ENCODE data around the gene FXYD6.
"Not testable (repeated sequence)": the region's sequence is repeated elsewhere in the genome, so short reads cannot be mapped to it uniquely, and the experiment has no call there.

Gene FXYD6

DNA sequence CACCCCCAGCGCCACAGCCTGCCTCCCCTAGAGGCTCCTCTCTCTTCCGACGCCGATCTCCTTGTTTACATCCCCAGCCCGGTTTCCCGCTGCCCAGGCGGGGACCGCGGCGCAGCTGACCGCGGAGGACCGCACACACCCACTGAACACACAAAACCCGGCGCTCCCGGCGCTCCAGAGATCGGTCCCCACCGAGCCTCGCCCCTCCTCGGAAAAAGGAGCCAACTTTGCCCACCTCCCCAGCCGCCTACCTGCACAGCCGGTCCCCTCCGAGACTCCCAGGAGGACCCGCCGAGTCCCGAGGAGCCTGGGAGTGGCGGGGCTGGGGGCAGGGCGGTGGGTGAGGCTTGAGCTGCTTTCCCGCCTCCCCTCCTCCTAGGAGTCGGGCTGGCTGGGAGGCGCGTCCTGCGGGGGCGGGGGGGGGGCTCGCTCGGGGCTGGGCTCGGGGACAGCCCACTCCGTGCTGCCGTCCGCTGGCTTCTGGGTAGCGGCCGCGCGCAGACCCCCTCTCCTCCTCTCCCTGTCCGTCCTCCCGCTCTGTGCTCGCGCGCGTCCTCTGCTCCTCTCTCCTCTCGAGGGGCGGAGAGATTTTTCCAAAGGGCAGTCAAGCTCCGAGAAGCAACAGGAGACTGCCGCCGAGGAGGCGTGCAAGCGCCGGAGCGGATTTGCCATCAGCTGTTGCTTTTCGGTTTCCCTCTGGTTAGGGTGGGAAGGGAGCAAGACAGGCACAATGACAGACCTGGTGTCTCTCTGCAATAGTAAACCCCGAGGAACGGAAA, at the start of gene FXYD6:
Gene FXYD6 (minus strand): TSS at position 318 of the 779 bp plus-strand sequence. CDS start 33,882 bp downstream, outside the sequence.
- Histone ChIP-seq H3K27me3 (ENCODE audit: control insufficient read depth, insufficient read depth, low read length) (no peaks in the 10 kb centered on the region), H2AFZ (peak within 1 kb of the TSS; percentile 50), H3K4me2 (ENCODE audit: low read length) (peak within 1 kb of the TSS; percentile 51), H3K4me3 (ENCODE audit: low read depth, low read length) (peak within 1 kb of the TSS; percentile 37), H3K27ac (peak within 1 kb of the TSS; percentile 24), H3K4me1 (no peaks in the 10 kb centered on the region), H3K9me3 (ENCODE audit: control insufficient read depth, low read length) (no peaks in the 10 kb centered on the region), H3K36me3 (ENCODE audit: control insufficient read depth, insufficient read depth, low read length) (no peaks in the 10 kb centered on the region), H3K9ac (no peak within 1 kb of the TSS), H3K79me2 (no peaks in the 10 kb centered on the region)
- no peak for TF ChIP-seq CTCF (IDR thresholded peaks at IDR 0.05)

GRCh38 chr11:117926166-117926565, 49.7 kb upstream of the FXYD6 start:
- not testable (repeated sequence) for H2AFZ ChIP-seq; H3K36me3 ChIP-seq (ENCODE audit: control insufficient read depth, insufficient read depth, low read length); H3K4me1 ChIP-seq; H3K27ac ChIP-seq; H3K79me2 ChIP-seq; H3K4me2 ChIP-seq (ENCODE audit: low read length); H3K9me3 ChIP-seq (ENCODE audit: control insufficient read depth, low read length); H3K4me3 ChIP-seq (ENCODE audit: low read depth, low read length); H3K9ac ChIP-seq; H3K27me3 ChIP-seq (ENCODE audit: control insufficient read depth, insufficient read depth, low read length)

DNA sequence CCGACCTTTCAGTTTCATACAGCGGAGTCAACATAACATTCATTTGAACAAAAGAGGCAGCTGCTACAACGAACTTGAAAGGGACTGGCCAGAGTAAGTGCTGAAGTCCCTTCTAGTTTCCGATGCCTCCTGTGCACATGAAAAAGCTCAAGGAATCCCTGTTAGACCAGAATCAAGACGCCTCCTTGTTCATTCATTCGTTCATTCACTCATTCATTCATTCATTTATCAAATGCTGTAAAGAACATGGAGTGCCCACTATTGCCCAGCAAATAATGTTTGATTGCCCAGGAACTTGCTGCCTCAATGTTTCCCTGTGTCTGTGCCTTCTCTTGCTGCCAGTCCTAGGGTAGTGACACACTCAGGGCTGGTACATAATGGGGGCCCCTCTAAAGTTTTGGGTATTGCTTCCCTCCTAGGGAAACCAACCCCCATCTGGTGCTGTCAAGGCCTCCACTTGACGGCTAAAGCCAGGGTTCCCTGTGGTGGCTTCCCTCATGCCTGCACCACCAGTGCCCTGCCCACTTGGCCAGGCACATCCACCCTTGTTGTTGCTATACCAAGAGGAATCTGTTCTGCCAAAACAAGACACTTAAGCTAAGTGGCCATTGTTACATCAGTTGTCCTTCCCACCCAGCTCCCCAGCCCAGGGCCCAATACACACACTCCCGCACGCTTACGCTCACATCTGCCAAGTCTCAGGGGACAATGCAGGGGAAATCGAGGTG, 48.9 kb upstream of the FXYD6 start:
- H2AFZ ChIP-seq = no peak overlapping the region
- H3K9ac ChIP-seq = no peak overlapping the region
- no peak overlapping the region for H3K27ac ChIP-seq
- TF ChIP-seq CTCF (IDR thresholded peaks at IDR 0.05) = no peak
- H3K79me2 ChIP-seq = no peaks in the 10 kb centered on the region
- H3K4me2 ChIP-seq (ENCODE audit: low read length) = no peak overlapping the region
- H3K9me3 ChIP-seq (ENCODE audit: control insufficient read depth, low read length) = no peaks in the 10 kb centered on the region
- H3K27me3 ChIP-seq (ENCODE audit: control insufficient read depth, insufficient read depth, low read length) = no peaks in the 10 kb centered on the region
- H3K4me3 ChIP-seq (ENCODE audit: low read depth, low read length) = no peak overlapping the region
- no peaks in the 10 kb centered on the region for H3K4me1 ChIP-seq
- H3K36me3 ChIP-seq (ENCODE audit: control insufficient read depth, insufficient read depth, low read length) = no peaks in the 10 kb centered on the region

DNA sequence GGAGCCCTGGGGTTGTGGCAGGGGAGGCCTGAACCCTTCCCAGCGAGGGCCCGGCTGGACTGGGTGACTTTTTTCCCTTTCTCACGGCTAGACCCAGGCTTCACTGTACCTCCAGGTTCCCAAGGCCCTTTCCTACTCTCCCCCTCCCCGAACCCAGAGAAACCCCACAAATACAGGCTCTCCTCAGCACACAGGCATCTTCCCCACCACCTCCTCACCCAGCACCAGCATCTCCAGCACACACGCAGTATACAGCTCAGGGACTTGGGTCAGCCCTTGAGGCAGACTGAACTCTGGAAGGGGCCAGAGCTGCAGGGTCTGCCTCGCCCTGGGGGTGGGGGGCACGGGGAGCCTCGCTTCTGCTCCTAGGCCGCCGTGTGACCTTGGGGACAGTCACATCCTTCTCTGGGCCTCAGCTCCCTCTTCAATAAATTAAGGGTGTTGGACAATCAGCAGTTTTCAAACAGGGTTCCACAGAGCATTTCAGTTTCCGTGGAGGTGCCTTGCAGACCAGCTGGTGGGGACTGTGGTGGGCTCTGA, 48.2 kb upstream of the FXYD6 start:
- no peak overlapping the region for H2AFZ ChIP-seq
- TF ChIP-seq CTCF (IDR thresholded peaks at IDR 0.05) = no peak
- H3K9me3 ChIP-seq (ENCODE audit: control insufficient read depth, low read length) = no peaks in the 10 kb centered on the region
- no peaks in the 10 kb centered on the region for H3K79me2 ChIP-seq
- no peaks in the 10 kb centered on the region for H3K36me3 ChIP-seq (ENCODE audit: control insufficient read depth, insufficient read depth, low read length)
- H3K4me2 ChIP-seq (ENCODE audit: low read length) = no peak overlapping the region
- H3K9ac ChIP-seq = no peak overlapping the region
- H3K27me3 ChIP-seq (ENCODE audit: control insufficient read depth, insufficient read depth, low read length) = no peaks in the 10 kb centered on the region
- no peaks in the 10 kb centered on the region for H3K4me1 ChIP-seq
- no peak overlapping the region for H3K27ac ChIP-seq
- H3K4me3 ChIP-seq (ENCODE audit: low read depth, low read length) = no peak overlapping the region

DNA sequence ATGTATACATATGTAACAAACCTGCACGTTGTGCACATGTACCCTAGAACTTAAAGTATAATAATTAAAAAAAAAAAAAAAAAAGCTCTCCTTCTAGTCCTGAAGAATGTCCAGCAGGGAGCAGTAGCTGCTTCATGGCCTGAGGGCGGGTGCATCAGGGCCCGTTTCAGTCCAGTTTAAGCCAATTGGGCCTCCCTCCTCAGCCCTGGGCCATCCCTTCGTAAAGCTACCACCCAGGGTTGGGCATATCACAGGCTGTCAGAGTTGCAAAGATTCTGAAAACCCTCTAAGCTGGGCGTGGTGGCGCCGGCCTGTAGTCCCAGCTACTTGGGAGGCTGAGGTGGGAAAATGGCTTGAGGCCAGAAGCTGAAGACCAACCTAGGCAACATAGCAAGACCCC, 47.3 kb upstream of the FXYD6 start:
- no peaks in the 10 kb centered on the region for H3K9me3 ChIP-seq (ENCODE audit: control insufficient read depth, low read length)
- H3K79me2 ChIP-seq = no peaks in the 10 kb centered on the region
- no peaks in the 10 kb centered on the region for H3K27me3 ChIP-seq (ENCODE audit: control insufficient read depth, insufficient read depth, low read length)
- H3K4me3 ChIP-seq (ENCODE audit: low read depth, low read length) = no peak overlapping the region
- H3K36me3 ChIP-seq (ENCODE audit: control insufficient read depth, insufficient read depth, low read length) = no peaks in the 10 kb centered on the region
- no peak overlapping the region for H2AFZ ChIP-seq
- H3K27ac ChIP-seq = no peak overlapping the region
- no peak overlapping the region for H3K9ac ChIP-seq
- no peak for TF ChIP-seq CTCF (IDR thresholded peaks at IDR 0.05)
- H3K4me1 ChIP-seq = no peaks in the 10 kb centered on the region
- no peak overlapping the region for H3K4me2 ChIP-seq (ENCODE audit: low read length)

All from parathyroid adenoma (tissue), 2 donors.